Measurements from ENCODE around the gene NOVA2. TPM values are rescaled to one million over a fixed set of nuclear protein-coding genes. Genes with fewer than 3 reads are reported as not detected.

NOVA2 gene
- total and polyA plus RNA-seq, 2 of the 8 experiments (the other 6 are each of a cell fraction or from before 2014, with no cell fraction given) = 3.2 to 24.6 TPM

GRCh38 chr19:45900738-45901431, 72.8 kb downstream of the NOVA2 start:
- Histone ChIP-seq H4K91ac (replicated peaks; ENCODE audit: insufficient read length, low read length) (no peak overlapping the region), H3K4ac (replicated peaks; ENCODE audit: insufficient read length, low read depth, low read length) (no peak overlapping the region), H2BK5ac (ENCODE audit: low read depth, low read length) (no peak overlapping the region), H4K20me1 (replicated peaks in 1 of 2; ENCODE audit: control insufficient read depth in 1 of 2, insufficient read depth in 2 of 2, low read length in 2 of 2) (peaks cover 2 to 10% of the 10 kb centered on the region in 2 experiments), H3K4me2 (ENCODE audit: insufficient read depth in 1 of 2, low read depth in 2 of 2, low read length in 2 of 2) (peak overlapping the region; percentile 83 to 95), H3K27me3 (replicated peaks in 1 of 4; ENCODE audit: control insufficient read depth in 3 of 4, extremely low read depth in 1 of 4, insufficient read depth in 3 of 4, low read length in 3 of 4) (peaks cover 0 to 16% (median 11%) of the 10 kb centered on the region in 4 experiments; a peak in 6 of 7 replicates), H2BK120ac (replicated peaks; ENCODE audit: low read depth, low read length) (no peak overlapping the region), H3K14ac (ENCODE audit: insufficient read length) (no peak overlapping the region), H2AFZ (ENCODE audit: low read length) (no peak overlapping the region), H3K79me1 (ENCODE audit: low read depth, low read length) (peaks cover 3% of the 10 kb centered on the region; the same call in 1 of the 2 replicates), H2BK15ac (ENCODE audit: low read length) (no peak overlapping the region), H3K79me2 (ENCODE audit: control insufficient read depth in 1 of 2, insufficient read depth in 2 of 2, low read length in 2 of 2) (no peaks in the 10 kb centered on the region), H3K18ac (ENCODE audit: extremely low read depth, low read length) (no peak overlapping the region), H4K5ac (ENCODE audit: insufficient read length, low read depth, low read length) (no peak overlapping the region), H3K4me1 (replicated peaks in 1 of 4; ENCODE audit: control insufficient read depth in 3 of 4, insufficient read depth in 4 of 4, low read length in 3 of 4) (peaks cover 0 to 2% (median under 1%) of the 10 kb centered on the region in 4 experiments; a peak in 3 of 7 replicates), H3K9me3 (ENCODE audit: insufficient read depth in 2 of 2, low read depth in 1 of 2, low read length in 1 of 2) (no peaks in the 10 kb centered on the region), H3K36me3 (ENCODE audit: control insufficient read depth in 2 of 4, insufficient read depth in 4 of 4, low read length in 3 of 4) (peaks cover 0 to 8% (median 2%) of the 10 kb centered on the region in 4 experiments; a peak in 3 of 8 replicates), H3K4me3 (ENCODE audit: extremely low read depth in 1 of 4, insufficient read depth in 2 of 4, low read depth in 3 of 4, low read length in 4 of 4) (peak overlapping the region; percentile 58 to 74 (median 66)), H3K56ac (replicated peaks; ENCODE audit: insufficient read length, low read depth, low read length) (no peak overlapping the region), H4K8ac (ENCODE audit: extremely low read depth, insufficient read depth, low read length) (peak overlapping the region; percentile 89; the same call in 1 of the 2 replicates), H2BK20ac (ENCODE audit: low read length) (no peak overlapping the region), H2AK5ac (ENCODE audit: low read depth, low read length) (no peak overlapping the region), H3K27ac (ENCODE audit: low read depth, low read length) (no peak overlapping the region), H3K9ac (replicated peaks in 1 of 4; ENCODE audit: extremely low read depth in 1 of 4, low read depth in 3 of 4, low read length in 3 of 4) (peak overlapping the region in 1 of 4 experiments; percentile 2; a peak in 1 of 7 replicates), H3K23me2 (ENCODE audit: low read depth, low read length) (peaks cover 22% of the 10 kb centered on the region; the same call in 1 of the 2 replicates), H3K23ac (ENCODE audit: insufficient read length) (no peak overlapping the region), H2BK12ac (ENCODE audit: low read depth, low read length) (no peak overlapping the region)
- DNase-seq (ENCODE audit: low read depth in 1 of 2, low spot score in 2 of 2) (no peak), FAIRE-seq (no peak)
- 45% methylated on average over 13 of the region's 22 CpGs; no CpG with 5 or more reads in 1 of the 2 experiments for WGBS, 2 experiments (ENCODE audit: extremely low coverage in 1 of 2, insufficient coverage in 1 of 2, insufficient read length in 1 of 2, insufficient replicate concordance in 2 of 2, low coverage in 1 of 2, low lambda C conversion rate in 2 of 2, missing lambda C conversion rate in 1 of 2)
- ChIA-PET POLR2A (ENCODE audit: partially characterized antibody) (interaction anchor here (0.7 to 3.4 kb wide), 6 partner anchors 9 to 84 kb away, joined by 3 to 21 read pairs (median 5); no protein-coding TSS in a partner anchor), CTCF (ENCODE audit: partially characterized antibody) (interaction anchor here (0.7 to 3.2 kb wide), 5 partner anchors 11 to 106 kb away, joined by 3 to 9 read pairs (median 3); no protein-coding TSS in a partner anchor)
- TF ChIP-seq CBX5 (IDR thresholded peaks at IDR 0.05; ENCODE audit: low read depth, low read length) = no peak
- no peak for TF ChIP-seq CHD2 (IDR thresholded peaks at IDR 0.05; ENCODE audit: low read length)
- no peak for TF ChIP-seq TEAD4 (IDR thresholded peaks at IDR 0.05; ENCODE audit: low read depth, low read length)
- no peak for TF ChIP-seq RFX5 (IDR thresholded peaks at IDR 0.05; ENCODE audit: borderline replicate concordance, low read depth, low read length)
- TF ChIP-seq SUZ12 (IDR thresholded peaks at IDR 0.05; ENCODE audit: low read length) = no peak
- TF ChIP-seq RBBP5 (IDR thresholded peaks at IDR 0.05; ENCODE audit: borderline replicate concordance, low read depth, low read length) = no peak
- no peak for TF ChIP-seq YY1 (IDR thresholded peaks at IDR 0.05; ENCODE audit: low read depth, low read length)
- no peak for TF ChIP-seq E2F6 (IDR thresholded peaks at IDR 0.05)
- 0 out of 2 replicates have a peak, but pooled peaks have one; percentile 41 for TF ChIP-seq PHF8 (conservative IDR thresholded peaks at IDR 0.05; ENCODE audit: low read depth, low read length)
